Hematopoietic multipotent progenitor cell treated with erythropoietin and hydrocortisone succinate and interleukin-3 and kit ligand, for 15 days (in vitro differentiated cells): ENCODE measurements around the gene MED15.

Experiments used
- DNase-seq: peaks from one replicate; pipeline ENCODE4 v3.0.0-alpha.2; 2015; ENCODE audit warnings: low spot score

MED15 gene

DNA sequence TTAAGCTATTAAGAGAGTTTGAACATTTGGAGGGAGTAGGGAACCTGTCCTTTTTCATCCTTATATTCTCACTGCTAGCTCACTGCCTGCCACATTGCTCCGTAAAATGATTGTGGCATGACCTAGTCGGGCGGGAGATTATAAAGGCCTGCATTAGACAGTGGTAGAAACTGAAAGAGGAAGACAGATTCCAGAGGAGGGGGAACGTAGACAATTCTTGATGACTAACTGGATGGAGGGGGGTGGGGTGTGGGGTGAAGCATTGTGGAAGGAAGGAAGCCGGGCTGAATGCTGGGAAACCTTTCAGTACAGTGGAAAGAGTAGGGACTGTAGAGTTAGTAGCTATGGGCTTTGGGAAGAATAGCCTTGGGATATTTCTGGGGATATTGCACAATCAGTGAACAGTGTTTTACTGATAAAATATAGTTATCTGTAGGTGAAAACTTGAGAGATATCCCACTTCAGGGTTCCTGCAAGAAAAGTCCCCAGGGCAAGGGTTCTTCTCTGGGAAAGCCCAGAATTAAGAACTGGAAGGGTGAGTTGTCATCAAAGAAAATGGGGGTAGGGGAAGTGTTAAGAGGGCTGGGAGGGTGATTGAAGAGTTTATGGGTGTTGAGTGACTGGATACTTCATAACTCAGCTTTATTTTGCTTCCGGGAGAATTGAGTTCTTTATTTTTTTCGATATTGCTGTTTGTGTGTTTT is 2.1 kb downstream of the MED15 start:
- DNase-seq = no peak

DNA sequence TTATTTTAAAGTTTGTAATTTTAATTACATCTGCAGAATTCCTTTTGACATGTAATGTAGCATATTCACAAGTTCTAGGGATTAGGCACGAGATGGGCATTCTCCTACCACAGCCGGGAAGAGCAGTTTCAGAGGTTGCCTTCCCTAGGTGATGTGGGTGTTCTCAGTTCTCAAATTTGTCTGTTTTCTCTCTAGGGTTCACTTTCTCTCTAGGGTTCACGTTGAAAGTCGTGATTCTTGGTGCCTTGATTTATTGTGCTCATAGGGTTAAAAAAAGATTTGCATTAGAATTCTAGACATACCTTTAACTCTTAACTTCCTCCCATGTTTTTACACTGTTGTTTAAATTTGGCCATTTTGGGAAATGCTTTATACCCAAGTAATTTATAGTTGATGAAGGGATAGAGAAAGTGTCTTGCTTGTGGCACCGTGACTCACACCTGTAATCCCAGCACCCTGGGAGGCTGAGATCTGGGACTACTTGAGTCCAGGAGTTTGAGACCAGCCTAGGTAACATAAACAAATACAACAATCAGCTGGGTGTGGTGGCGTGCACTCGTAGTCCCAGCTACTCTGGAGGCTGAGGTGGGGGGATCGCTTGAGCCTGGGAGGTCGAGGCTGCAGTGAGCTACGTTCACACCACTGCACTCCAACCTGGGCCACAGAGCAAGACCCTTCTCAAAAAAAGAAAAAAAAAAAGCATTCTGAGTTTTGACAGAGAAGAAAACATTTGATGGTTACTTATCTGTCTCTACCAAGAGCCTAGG is 3.6 kb downstream of the MED15 start:
- DNase-seq = no peak

DNA sequence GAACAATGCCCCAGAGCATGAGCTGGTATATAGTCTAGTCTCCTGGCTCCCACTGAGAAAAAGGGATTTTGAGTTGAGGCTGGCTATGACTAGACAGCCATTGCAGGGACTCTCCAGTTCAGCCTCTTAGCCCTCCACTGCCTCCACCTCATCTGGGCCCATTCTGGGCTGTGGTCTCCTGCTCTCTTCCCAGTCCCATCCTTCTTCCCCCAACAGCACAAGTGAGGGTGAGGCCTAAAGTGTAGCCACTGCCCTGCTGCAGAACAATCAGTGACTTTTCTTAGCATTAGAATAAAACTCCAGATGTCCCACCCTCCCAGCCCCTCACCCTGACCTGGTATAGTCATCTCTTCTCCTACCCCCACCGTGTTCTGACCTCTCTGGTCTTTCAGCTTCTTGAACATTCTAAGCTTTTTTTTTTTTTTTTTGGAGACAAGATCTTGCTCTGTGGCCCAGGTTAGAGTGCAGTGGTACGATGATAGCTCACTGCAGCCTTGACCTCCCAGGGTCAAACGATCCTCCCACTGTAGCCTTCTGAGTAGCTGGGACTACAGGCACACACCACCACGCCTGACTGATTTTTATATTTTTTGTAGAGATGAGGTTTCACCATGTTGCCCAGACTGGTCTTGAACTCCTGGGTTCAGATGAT is 4.3 kb downstream of the MED15 start:
- DNase-seq = no peak

DNA sequence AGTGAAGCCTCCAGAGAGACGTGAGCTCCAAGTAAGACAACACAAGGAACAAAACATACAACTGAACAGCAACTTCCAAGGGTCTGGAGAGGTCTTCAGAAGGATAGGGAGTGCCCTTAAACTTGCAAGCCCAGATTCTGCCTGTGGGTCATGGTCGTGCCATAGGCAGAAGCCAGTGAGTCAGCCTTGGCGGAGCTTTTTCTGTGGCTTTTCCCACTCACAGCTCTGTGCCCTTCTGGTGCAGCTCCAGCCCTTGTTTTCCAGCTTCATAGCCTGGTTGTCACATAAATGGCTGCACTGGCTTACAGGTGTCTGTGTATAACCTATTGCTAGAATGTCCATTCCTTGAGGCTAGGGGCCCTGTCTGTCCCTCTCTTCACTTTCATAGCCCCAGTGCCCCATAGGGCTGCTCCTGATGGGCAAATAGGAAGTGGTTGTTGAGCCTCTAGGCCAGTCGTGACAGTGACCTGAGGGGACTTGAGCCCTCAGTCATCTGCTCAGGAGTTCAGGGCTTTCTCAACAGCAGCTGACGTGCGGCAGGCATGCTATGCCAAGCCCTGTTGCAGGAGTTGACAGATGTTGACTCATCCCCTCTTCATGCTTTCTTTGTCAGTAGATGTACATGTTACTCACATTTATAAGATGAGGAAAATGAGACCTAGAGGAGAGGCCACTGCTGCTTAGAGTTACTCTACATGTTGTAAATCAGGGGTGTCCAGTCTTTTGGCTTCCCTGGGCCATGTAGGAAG is 7.4 kb downstream of the MED15 start:
- no peak for DNase-seq

DNA sequence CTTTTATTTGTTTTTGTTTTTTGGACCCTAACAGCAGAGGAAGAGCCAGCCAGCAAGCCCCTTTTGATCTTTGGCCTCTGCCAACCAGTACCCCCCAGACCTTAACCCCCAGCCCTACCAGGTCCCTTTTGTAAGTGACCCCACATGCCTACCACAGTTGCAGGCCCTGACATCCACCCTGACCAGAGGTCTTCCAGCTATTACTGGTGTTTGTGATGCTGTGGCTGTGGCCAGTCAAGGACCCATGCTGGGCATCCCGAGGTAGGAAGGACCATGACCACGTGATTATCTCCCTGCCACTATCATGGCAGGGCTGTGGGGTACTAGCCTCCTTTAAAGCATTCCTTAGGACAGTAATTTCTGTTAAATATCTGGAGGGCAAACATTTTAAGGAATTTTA is 9.0 kb downstream of the MED15 start:
- DNase-seq = no peak

DNA sequence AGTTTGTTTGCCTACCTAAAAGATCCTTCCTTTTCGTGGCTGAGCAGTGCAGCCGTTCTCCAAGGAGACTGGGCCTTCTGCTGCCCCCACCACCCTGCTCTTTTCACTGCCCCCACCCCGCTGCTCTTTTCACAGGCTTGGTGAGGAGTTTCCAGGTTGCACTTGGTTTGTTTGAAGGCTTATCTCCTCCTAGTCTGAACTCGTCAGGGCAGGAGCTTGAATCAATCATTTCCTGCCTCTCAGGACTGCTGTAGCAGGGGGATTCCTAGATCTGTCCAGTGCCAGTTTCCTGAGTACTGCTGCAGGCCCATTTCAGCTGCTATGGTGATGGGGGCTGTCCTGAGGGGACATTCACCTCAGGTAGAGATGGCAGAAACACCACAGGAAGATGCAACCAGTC is 10.0 kb downstream of the MED15 start:
- no peak for DNase-seq

DNA sequence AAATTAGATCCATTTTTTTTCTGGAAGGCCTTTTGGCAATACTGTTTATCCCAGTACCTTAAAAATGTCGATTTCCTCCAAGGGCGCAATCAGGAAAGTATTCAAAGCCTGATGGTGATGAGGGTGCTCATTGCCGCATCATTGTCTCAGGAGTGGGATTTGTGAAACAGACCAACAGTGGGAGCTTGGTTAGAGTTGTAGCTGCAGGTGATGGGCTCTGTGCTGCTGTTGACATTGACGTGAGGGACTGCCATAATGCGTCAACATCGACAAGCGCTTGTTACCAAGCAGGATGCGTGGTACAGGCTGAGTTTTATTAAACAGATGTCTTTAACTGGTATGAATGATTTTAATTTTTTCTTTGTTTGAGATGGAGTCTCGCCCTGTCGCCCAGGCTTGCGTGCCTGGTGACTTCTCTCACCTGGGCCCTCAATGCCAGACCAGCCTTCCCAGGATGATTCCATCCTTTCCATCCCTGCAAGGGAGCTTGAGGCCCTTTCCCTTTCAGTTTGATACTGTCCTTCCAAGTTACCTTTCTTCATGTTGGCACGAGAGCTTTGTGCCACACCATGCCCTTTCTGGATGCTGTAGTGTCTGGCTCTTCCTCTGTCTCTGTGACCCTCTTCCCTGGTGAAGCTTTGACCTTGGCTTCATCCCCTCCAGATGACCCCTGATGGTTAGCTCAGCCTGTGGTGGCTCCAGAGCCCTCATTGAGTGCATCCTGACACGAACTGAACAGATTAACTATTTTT is 10.6 kb downstream of the MED15 start:
- no peak for DNase-seq

DNA sequence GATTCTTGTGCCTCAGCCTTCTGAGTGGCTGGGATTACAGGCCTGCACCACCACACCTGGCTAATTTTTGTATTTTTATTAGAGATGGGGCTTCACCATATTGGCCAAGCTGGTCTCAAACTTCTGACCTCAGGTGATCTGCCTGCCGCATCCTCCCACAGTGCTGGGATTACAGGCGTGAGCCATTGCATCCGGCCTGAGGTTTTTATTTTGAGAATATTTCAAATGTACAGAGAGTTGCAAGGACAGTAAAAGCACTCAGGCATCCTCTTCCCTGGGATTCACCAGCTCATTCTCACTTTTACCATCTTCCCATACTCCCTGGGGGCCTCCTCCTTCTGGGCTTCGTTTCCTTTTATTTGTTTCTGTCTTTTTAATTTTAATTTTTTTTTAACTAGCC is 12.1 kb downstream of the MED15 start:
- DNase-seq = no peak

DNA sequence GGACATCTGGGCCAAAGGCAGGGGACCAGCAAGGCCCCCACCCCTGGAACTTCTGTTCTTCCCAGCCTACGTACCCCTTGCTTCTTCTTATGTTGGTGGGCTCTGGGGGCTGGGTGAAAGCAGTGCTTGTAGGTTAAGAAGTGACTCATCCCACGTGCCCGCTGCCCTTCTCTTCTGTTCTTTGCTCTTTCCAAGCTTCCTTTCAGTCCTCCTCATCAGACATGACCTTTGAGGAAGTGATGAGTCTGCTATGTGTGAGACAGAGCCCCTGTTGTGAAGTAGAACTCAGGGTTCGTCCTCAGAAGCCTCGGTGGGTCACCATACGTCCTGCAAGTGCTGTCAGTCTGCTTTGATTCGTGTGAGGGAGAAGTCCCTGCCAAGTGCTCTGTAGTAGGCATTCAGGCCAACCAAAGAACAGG is 12.7 kb downstream of the MED15 start:
- no peak for DNase-seq

DNA sequence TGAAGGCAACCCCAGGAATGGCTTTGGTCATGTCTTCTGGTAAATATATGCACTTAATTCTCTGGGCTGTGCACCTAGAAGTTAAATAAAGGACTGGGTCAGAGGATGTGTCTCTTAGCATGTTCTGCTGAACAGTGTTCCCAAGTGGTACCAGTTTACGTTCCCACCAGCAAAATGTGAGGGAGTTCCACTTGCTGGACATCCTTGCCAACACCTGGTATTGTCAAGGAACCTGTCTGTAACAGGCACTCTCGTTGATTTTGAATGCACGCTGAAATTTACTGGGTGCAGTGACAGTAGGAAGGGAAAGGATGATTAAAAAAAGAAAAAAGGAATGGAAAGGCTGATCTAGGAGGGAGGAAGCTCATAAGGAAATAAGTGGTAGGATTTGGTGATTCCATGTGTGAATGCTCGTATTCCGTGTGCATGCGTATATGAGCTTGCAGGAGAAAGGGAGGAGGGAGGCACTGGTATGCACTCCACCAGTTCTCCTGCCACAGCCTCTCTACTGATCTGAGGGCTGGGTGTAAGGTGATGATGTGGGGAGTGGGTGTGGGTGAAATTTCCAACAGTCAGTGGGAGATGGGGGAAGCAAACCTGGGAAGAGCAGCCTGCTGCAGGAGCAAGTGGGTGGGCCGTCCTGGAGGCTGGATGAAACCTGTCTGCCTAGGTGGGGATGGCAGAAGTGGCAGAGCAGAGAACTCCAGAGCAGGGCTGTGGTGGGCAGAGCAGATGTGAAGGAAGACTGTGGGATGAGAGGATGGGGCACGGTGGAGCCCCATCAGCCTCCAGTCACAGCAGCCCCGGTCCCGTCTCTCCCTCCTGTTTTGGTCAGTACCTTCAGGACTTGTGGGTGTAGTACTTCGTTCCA is 15.0 kb downstream of the MED15 start:
- DNase-seq = no peak

DNA sequence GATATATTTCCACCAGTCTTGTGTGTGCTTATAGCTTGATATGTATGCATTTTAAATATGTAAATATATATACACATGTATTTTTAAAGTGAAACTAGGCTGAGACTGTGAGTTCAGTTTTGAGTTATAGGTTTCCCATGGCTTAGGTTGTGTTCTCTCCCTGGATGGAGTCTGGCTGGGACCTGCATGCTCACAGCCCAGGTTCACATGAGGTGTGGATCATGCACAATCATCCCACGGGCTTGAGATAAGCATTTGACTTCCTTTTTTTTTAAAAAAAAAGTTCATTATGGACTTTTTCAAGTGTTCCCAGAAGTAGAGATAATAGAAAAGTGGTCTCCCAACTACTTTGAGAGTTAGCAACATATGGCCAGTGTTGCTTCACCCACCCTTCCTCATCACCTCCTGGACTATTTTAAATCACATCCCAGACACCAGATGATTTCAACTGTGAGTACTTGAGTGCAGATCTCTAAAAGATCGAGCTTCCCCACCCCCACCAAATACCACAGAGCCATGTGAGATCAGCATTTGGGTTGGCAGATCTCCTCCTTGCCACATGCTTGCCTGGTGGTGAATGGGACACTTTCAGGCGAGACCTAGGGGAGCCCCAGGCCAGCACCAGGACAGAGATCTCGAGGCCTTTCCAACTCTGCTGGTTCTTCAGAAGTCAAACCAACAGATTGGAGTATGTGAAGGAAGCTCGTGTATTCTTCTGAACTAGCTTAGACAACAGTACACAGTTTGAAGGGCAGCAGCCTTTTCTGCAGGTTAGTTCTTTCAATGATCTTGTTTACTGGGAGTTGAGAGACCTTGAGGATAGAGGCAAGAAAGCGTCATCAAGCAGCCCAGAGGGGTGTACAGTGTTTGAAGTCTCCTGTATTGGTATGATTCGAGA is 15.9 kb downstream of the MED15 start:
- DNase-seq = no peak

DNA sequence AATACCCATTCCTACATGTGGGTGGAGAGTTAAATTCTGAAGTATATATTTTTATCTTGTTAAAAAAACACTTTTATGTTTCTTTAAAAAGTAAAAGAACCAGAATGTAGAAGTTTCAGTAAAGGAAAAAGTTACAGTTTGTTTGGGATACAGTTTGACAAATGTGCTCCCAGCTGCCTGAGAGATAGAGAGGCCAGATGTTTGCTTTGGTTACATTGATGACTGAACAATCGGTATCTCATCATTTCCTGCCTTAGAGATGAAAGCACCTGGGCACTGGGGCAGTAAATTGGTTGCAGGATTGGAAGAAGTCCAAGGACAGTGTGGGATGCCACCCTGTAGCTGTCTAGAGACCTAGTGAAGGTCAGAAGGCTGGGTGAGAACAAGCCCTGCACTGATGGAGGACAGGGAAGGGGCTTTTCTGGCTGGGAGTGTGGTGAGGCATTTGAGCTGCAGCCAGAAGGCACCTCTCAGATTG is 16.6 kb downstream of the MED15 start:
- no peak for DNase-seq

DNA sequence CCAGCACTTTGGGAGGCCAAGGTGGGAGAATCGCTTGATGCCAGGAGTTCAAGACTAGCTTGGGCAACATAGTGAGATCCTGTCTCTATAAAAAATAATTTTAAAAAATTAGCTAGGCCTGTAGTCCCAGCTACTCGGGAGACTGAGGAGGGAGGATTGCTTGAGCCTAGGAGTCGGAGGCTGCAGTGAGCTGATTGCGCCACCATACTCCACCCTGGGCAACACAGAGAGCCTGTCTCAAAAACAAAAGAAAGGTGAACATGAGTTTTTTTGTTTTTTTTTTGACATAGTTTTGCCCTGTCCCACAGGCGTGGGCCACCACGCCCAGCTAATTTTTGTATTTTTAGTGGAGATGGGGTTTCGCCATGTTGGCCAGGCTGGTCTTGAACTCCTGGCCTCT is 17.6 kb downstream of the MED15 start:
- no peak for DNase-seq

DNA sequence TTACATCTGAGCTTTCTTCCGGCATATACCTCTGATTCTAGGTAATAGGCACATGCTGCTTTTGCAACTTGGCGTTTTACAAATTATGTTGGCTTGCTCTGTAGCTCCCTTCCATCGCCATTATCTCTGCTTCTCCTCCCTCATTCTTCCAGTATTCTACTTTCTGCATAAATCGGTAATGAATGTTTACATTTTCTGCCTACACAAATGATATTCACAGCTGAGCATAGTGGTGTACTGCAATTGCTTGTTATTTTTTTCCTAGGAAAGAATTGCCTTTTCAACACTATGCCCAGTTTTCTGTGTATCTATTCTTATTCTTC is 18.9 kb downstream of the MED15 start:
- DNase-seq = no peak

DNA sequence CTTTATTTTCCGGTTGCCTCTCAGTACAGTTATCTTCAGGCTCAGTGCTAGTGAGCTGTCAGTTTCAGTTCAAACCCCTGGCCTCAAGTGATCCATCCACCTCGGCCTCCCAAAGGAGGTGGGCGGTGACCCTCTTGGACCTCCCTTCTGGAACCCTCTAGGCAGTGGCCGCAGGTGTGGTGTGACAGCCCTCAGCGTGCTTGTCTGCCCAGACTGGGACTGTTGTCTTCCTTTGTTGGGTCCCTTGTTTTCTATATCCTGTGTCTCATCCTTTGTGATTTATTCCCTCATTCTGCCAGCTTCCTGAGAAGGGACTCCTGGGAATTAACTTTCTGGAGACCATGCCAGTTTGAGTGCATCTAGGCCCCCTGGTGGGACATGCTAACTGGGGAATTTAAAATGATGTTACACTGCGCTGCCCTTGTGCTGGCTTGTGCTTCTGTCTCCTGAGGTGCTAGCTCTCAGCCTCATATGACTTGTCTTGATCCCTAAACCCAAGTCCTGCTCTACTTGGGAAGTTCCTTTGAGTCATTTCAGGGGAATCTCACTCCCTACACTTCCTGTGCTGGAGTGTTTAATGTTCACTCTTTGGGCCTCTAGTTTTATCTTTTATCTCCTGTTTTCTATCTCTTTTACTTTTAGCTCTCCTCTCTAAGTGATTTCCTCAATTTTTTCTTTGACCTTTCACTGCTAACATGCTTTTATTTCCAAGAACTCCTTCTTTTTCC is 19.4 kb downstream of the MED15 start:
- no peak for DNase-seq

DNA sequence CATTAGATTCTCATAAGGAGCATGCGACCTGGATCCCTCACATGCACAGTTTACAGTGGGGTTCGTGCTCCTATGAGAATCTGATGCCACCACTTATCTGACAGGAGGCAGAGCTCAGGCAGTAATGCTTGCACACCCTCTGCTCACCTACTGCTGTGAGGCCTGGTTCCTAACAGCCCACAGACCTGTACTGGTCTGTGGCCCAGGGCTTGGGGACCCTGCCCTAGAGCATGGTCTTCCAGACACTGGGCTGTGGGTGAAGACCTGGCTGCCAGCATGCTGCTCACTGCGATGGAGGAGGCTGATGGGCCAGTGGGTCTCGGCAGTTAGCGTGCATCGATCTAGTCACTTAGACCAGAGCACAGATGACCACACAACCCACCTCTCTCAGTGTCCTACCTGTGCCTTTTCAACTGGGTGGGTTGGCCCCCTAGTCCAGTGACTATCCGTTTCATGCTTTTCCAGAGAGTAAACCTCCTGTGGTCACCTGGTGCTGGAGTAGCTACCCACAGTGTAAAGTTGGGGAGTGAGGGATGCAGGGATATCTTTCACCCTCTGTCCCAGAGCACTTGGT is 21.1 kb downstream of the MED15 start:
- no peak for DNase-seq

DNA sequence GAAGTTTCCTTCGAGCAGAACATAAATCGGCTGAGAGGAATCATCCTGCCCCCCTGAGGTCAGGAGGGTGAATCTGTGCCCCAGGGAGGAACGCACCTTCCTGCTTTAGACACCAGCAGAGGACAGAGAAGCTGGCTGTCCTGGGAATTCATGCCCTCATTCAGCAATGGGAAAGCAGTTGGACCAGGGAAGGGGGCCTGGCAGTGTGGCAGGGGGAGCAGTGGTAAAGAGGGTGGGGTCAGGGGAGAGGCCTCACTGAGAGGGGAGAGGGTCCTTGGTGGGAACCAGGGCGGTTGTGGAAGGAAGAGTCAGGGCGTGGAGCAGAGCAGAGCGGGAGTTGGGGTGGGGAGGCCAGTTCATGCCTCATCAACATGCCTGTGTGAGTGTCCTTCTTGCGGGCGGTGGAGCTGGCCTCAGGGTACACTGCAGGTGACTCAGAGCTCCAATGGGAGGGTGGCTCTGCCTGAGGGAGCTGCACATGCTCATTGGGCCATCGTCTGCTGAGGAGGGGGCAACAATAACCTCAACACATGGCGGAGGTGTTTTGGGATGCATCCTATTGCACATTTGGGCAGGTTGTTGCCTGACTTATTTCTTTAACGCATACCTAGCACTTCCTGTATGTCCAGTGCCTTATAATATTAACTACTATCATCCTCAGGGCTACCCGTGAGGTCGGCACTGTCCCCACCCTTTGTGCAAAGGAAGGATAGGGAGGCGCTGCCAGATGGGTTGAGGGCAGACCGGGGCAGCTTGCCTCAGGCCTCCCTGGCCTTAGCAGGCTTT is 23.2 kb downstream of the MED15 start:
- no peak for DNase-seq

DNA sequence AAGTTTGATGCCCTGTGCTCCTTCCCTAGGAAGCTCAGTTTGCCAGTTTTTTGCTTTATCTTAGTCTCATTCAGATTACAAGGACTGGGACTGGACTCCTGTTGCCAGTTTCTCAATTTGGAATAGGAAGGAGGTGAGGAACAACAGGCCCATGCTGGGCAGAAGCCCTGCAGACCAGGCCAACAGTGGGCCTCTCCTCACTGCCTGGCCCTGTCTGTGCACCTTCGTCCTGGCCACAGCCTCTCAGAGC is 23.7 kb downstream of the MED15 start:
- DNase-seq = no peak
